MM.1S (cell line): Measurements from ENCODE around the gene AUTS2.
A peak's percentile ranks its signal among the peaks of the same experiment; 100 is the strongest.

Source experiments
- DNase-seq: peaks from one replicate; pipeline ENCODE4 v3.0.0-alpha.2; 2015
- H2AFZ ChIP-seq: fragments of 300-600 bp; sonication (generic); 2 replicates; pipeline ENCODE4 v1.6.0; 2016; ENCODE audit warnings: antibody characterized with exemption, low read length
- H3F3A ChIP-seq: fragments of 300-600 bp; sonication (generic); 2 replicates; pipeline ENCODE4 v1.6.1; 2016; ENCODE audit warnings: mild to moderate bottlenecking, antibody characterized with exemption, low read length, moderate library complexity, mixed read lengths; ENCODE audit not compliant: insufficient read depth
- H3K27ac ChIP-seq: fragments of 300-600 bp; sonication (generic); 2 replicates; pipeline ENCODE4 v1.5.1; 2016; ENCODE audit warnings: mild to moderate bottlenecking, low read length
- H3K27me3 ChIP-seq: fragments of 300-600 bp; sonication (generic); replicated peaks from 2 replicates; pipeline ENCODE4 v1.6.0; 2016; ENCODE audit warnings: low read length; ENCODE audit not compliant: insufficient read depth
- H3K36me3 ChIP-seq: fragments of 300-600 bp; sonication (generic); replicated peaks from 2 replicates; pipeline ENCODE4 v1.6.1; 2016; ENCODE audit warnings: mild to moderate bottlenecking, low read length, mixed read lengths; ENCODE audit not compliant: insufficient read depth
- H3K4me1 ChIP-seq: fragments of 300-600 bp; sonication (generic); 2 replicates; pipeline ENCODE4 v1.6.1; 2016; ENCODE audit warnings: low read length, mixed read lengths
- H3K4me2 ChIP-seq: fragments of 300-600 bp; sonication (generic); 2 replicates; pipeline ENCODE4 v1.6.0; 2016; ENCODE audit warnings: low read depth, low read length
- H3K4me3 ChIP-seq: fragments of 300-600 bp; sonication (generic); 2 replicates; pipeline ENCODE4 v1.5.1; 2016; ENCODE audit warnings: low read length, mixed read lengths
- H3K79me2 ChIP-seq: fragments of 300-600 bp; sonication (generic); 2 replicates; pipeline ENCODE4 v1.6.1; 2016; ENCODE audit warnings: mixed run types, low read length, mixed read lengths
- H3K9ac ChIP-seq: fragments of 300-600 bp; sonication (generic); 2 replicates; pipeline ENCODE4 v1.6.1; 2016; ENCODE audit warnings: low read length, mixed read lengths
- H3K9me2 ChIP-seq: fragments of 300-600 bp; sonication (generic); replicated peaks from 2 replicates; pipeline ENCODE4 v1.6.1; 2016; ENCODE audit warnings: mild to moderate bottlenecking, low read length, mixed read lengths; ENCODE audit not compliant: insufficient read depth
- H3K9me3 ChIP-seq: fragments of 300-600 bp; sonication (generic); replicated peaks from 2 replicates; pipeline ENCODE4 v1.6.1; 2016; ENCODE audit warnings: mild to moderate bottlenecking, low read length, mixed read lengths; ENCODE audit not compliant: insufficient read depth
- H4K20me1 ChIP-seq: fragments of 300-600 bp; sonication (generic); 2 replicates; pipeline ENCODE4 v1.6.1; 2016; ENCODE audit warnings: mild to moderate bottlenecking, low read length, moderate library complexity, mixed read lengths; ENCODE audit not compliant: insufficient read depth
- EZH2 ChIP-seq: fragments of 300-600 bp; sonication (generic); optimal IDR thresholded peaks from 2 replicates; pipeline ENCODE3; 2017; ENCODE audit warnings: low read depth, mild to moderate bottlenecking, antibody characterized with exemption, low read length, mixed read lengths
- EZH2phosphoT487 ChIP-seq: fragments of 300-600 bp; sonication (generic); IDR thresholded peaks from 2 replicates; pipeline ENCODE4 v1.6.1; 2018; ENCODE audit warnings: antibody characterized with exemption, low read length
- TF ChIP-seq, protein P1 (sequence below): fragments of 300-600 bp; sonication (generic); IDR thresholded peaks from 2 replicates; pipeline ENCODE4 v1.5.1; 2016; ENCODE audit warnings: antibody characterized with exemption, low read length, mixed read lengths

The AUTS2 gene

DNA sequence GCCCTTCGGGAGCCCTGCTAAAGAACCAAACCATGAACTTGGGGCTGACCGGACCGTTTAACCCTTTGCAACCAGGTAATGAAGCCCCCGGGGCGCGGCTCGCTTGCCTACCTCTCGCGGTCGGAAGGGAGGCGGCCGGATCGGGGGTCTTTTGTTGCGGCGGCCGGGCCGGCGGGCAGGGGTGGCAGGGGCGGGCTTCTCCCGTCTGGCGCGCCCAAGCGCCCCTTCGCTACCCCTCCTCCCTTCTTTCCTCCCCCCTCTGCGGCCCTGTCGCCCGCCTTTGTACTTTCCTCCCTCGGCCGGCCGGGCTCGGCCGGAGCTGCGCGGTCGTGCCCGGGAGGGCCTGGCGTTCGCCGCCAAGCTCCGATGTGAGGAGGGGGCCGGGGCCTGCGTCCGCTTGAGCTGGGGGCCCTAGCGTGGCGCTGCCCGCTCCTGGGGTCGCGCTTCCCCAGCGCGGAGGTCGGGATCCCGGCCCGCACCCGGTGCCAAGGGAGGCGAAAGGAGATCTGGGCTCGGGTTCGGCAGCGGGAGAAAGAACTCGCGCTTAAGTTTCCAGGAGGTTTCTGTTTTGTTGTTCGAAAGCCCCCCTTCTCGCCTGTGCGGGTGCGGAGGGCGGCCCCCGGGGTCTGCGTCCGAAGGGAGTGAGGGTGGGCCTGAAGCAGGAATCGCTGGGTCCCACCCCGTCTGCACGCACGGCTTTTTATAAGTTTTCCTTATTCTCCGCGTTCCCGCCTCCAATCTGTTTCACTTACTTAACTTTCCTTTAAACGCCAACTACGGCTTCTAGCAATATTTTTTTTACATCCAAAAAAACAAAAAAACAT is 1096.9 kb downstream of the AUTS2 start:
- no peaks in the 10 kb centered on the region for H3K36me3 ChIP-seq
- H3K4me1 ChIP-seq, result peaks cover 12% of the 10 kb centered on the region
- H3K4me3 ChIP-seq, result peak overlapping the region; percentile 79
- H3K9me3 ChIP-seq, result no peaks in the 10 kb centered on the region
- H3K27ac ChIP-seq, result peak overlapping the region; percentile 35; the same call in 1 of the 2 replicates
- H3K4me2 ChIP-seq, result peak overlapping the region; percentile 85
- H3K9me2 ChIP-seq, result no peaks in the 10 kb centered on the region
- TF ChIP-seq EZH2 (no peak), EZH2phosphoT487 (no peak)
- TF ChIP-seq, protein P1, sequence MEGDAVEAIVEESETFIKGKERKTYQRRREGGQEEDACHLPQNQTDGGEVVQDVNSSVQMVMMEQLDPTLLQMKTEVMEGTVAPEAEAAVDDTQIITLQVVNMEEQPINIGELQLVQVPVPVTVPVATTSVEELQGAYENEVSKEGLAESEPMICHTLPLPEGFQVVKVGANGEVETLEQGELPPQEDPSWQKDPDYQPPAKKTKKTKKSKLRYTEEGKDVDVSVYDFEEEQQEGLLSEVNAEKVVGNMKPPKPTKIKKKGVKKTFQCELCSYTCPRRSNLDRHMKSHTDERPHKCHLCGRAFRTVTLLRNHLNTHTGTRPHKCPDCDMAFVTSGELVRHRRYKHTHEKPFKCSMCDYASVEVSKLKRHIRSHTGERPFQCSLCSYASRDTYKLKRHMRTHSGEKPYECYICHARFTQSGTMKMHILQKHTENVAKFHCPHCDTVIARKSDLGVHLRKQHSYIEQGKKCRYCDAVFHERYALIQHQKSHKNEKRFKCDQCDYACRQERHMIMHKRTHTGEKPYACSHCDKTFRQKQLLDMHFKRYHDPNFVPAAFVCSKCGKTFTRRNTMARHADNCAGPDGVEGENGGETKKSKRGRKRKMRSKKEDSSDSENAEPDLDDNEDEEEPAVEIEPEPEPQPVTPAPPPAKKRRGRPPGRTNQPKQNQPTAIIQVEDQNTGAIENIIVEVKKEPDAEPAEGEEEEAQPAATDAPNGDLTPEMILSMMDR, result no peak
- no peaks in the 10 kb centered on the region for H3K27me3 ChIP-seq
- peak overlapping the region; percentile 90 for H3K9ac ChIP-seq
- peaks cover 56% of the 10 kb centered on the region for H3K79me2 ChIP-seq
- H4K20me1 ChIP-seq, result no peaks in the 10 kb centered on the region
- peak; percentile 15 for DNase-seq
- H2AFZ ChIP-seq, result peak overlapping the region; percentile 88
- H3F3A ChIP-seq, result peaks cover 13% of the 10 kb centered on the region

DNA sequence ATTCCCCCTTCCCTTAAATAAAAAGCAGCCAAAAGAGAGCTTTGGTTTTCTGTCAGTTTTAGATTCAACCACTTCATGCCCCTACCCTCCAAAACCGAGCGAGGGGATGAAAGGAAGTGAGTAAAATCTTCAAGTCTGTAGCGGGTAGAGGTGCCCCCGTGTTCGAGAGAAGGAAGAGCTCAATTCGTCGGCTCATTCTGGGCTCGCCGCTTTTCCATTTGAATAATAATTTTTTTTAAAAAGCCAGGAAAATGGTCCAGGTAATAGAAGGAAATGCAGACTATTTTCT is 1097.5 kb downstream of the AUTS2 start:
- Histone ChIP-seq H3K27me3 (no peaks in the 10 kb centered on the region), H3K79me2 (peaks cover 61% of the 10 kb centered on the region), H4K20me1 (no peaks in the 10 kb centered on the region), H3K4me2 (peak overlapping the region; percentile 85), H3K4me1 (peaks cover 17% of the 10 kb centered on the region), H2AFZ (peak overlapping the region; percentile 88), H3F3A (peaks cover 13% of the 10 kb centered on the region), H3K9me2 (no peaks in the 10 kb centered on the region), H3K4me3 (peak overlapping the region; percentile 79), H3K9ac (peak overlapping the region; percentile 90), H3K27ac (peak overlapping the region; percentile 35; the same call in 1 of the 2 replicates), H3K36me3 (no peaks in the 10 kb centered on the region), H3K9me3 (no peaks in the 10 kb centered on the region)
- TF ChIP-seq EZH2phosphoT487 (no peak), EZH2 (no peak)
- TF ChIP-seq, protein P1, result no peak
- DNase-seq, result peak; percentile 37

DNA sequence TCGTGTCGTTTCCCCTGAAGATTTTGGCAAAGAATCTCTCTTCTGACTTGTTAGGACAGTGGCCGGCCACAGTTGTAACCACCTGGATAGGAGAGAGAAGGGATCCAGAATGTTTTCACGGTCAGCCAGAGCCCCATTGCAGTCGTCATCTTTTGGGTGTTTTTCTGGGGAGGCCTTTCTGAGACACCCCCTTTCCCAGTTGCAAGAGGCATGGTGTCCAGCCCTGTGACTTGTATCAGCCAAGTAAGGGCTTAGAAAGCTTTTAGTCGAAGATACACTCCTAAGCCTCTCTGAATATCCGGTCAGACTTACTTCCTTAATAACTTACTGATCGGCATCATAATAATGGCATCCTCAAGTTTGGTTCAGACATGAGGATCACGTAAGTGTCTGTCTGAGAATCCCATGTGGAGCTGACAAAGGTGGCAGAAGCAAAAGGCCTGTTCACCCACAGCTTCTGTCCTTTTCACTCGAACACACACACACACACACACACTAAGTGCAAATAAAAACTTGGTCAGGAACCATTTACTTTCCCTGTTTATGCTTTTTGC is 1098.0 kb downstream of the AUTS2 start:
- Histone ChIP-seq H3K9me2 (no peaks in the 10 kb centered on the region), H3K4me3 (peak overlapping the region; percentile 79), H3K79me2 (peaks cover 67% of the 10 kb centered on the region), H3K4me2 (peak overlapping the region; percentile 85), H3K36me3 (no peaks in the 10 kb centered on the region), H3K9ac (peak overlapping the region; percentile 90), H3F3A (peaks cover 13% of the 10 kb centered on the region), H3K27me3 (no peaks in the 10 kb centered on the region), H4K20me1 (no peaks in the 10 kb centered on the region), H3K4me1 (peaks cover 23% of the 10 kb centered on the region), H2AFZ (peak overlapping the region; percentile 88), H3K9me3 (no peaks in the 10 kb centered on the region), H3K27ac (peak overlapping the region; percentile 24; the same call in 1 of the 2 replicates)
- peak; percentile 42 for DNase-seq
- no peak for TF ChIP-seq EZH2phosphoT487
- TF ChIP-seq, protein P1, result no peak
- no peak for TF ChIP-seq EZH2
